Activated CD8-positive, alpha-beta memory T cell treated with anti-CD3 and anti-CD28 coated beads, Interleukin-2, amount 50 U/mL, for 1 hour (primary cell): ENCODE results near the gene CACNG1.

Experiments used
- DNase-seq: peaks from one replicate; pipeline ENCODE4 v3.0.0-alpha.2; 2020; ENCODE audit errors: extremely low read depth

The CACNG1 gene, protein sequence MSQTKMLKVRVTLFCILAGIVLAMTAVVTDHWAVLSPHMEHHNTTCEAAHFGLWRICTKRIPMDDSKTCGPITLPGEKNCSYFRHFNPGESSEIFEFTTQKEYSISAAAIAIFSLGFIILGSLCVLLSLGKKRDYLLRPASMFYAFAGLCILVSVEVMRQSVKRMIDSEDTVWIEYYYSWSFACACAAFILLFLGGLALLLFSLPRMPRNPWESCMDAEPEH

DNA sequence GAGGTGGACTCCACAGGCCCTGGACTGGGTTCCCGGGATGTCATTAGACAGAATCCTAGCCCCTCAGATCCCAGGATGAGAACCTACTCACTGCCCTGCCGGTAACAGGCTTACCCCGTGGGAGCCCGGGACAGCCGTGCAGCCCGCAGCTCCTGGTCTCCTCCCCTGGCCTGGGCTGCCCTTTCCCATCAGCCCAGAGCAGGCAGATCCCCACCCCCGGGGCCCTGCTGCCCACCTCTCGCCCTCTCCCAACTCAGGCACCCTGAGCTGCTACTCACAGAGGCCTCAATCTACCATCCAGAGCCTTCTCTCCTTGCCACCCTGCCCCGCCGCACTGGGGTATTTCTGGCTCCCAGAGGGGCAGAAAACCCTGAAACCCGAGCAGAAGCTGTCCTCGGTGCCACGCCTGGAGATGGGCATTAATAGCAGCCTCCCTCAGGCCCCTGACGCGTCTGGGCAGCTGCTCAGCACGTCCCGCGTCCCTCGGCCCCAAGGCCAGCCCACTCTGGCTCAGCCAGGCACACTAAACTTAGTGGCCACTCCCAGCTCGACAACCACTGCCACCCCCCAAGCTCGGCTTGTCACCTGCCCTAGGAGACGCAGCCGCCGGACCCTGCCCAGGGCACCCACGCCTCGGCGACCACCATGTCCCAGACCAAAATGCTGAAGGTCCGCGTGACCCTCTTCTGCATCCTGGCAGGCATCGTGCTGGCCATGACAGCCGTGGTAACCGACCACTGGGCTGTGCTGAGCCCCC lies at the start of gene CACNG1:
Gene CACNG1, plus strand, starts transcription at position 539 of the 757 bp plus-strand sequence. Its CDS starts 107 bp downstream, at position 646.
- DNase-seq = no peak

DNA sequence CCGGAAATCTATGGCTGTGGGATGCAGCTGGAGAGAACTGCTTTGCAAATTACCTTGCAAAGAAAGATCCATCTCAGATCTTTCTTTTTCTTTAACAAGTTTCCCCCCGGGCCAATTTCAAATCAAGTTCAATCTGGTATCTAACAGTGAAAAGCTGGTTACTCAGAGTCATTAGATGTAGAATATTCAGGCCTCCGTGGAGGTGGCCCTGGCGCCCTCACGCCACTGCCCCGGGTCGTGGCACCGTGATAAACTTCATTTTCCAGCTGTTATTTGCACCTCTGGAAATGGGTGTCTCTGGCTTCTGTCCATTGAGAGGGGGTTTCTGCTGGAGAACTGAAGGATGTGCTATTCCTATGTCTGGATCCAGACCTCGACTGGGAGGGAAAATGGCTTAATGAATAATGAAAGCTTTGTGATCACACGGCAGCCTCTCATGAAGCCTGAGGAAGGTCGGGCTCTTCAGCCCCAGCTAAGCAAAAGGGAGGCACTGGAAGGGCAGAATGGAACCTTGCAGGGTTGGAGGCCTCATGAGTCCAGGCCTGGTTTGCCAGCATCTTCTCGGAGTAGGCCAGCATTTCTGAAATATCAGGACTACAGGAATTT lies 49.3 kb upstream of the CACNG1 start:
- no peak for DNase-seq

DNA sequence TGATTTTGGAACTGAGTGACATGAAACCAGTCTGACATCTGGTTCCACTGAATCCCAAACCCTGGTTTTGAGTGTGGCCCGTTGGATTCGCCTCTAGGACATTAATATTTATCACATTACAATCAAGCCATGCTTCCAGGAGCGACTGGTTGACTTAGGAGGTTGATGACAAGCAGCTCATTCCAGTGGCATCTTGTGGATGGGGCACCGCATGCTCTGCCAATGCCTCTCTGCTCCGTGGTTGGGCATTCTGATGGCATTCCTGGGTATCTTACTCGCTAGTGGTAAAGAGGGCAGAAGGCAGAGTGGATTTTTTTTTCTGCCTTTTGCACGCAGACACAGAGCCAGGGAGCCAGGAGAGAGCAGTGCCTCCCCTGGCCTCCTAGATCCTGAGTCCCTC lies 48.4 kb upstream of the CACNG1 start:
- DNase-seq = no peak

DNA sequence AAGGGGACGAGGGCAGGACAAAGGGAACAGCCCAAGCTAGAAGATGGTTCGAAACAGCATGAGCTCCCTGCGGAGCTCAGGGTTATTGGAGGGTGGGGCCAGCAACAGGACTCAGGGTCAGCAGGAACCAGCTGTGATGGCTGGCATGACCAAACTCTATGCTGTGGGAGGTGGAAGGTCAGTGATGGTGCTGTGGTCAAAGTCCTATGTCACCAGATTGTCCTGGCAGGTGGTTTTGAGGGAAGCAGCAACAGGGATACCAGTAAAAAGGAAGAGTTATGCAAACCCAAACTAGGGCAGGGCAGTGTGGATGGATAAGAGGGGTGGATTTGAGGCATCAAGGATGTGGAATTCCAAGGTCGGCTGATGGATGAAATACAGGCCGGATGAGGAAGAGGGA lies 47.4 kb upstream of the CACNG1 start:
- DNase-seq = no peak

DNA sequence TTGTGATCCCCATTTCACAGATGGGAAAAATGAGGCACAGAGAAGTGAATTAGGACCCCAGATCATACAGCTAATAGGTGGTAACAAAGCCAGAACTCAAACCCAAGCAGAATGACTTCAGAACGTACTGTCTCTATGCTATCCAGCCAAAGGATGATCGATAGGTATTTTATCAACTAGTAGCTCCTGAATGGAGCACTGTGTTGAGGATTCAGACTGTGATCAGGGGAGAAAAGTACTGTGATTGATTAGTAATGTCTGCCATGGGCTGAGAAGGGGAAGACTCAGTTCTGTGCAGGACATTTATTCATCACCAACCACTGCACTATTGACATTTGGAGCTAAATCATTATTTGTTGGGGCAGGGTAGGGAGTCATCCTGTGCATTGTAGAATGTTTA lies 41.1 kb upstream of the CACNG1 start:
- DNase-seq = no peak

DNA sequence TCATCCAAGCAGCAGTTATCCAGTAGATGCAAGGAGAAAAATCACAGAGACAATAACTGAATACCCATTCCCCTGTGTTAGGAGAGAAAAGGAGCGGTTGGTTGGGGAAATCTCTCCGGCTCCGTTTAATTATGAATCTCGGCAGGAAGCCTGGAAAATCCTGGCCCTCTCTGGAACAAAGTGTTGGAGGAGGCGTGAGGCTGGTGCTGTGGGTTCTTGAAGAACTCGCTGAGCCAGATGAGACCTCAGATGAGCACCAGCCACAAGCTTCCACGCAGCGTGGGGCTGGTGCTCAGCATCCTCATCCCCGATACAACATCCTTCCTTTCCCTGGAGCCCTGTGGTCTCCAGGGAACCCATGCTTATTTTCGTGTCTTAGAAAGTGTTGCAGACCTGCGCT lies 40.2 kb upstream of the CACNG1 start:
- DNase-seq = no peak

DNA sequence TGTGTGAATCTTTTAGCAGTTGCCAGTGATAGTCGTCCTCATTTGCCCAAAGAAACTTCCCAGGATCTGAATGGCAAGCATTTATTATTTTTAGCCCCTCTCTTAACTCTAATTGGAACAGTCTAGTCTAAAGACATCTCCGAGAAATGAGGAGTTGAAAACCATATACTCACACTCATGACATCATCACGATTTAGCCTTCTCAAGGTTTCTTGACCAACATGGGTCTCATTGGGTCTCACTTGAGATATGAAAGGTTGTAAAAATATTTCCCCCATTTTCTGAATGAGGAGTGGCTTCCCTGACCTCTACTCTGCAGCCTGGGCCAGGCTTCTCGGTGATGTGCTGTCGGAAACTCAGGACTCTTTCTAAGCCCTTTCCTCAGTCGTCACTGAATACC lies 37.1 kb upstream of the CACNG1 start:
- no peak for DNase-seq

DNA sequence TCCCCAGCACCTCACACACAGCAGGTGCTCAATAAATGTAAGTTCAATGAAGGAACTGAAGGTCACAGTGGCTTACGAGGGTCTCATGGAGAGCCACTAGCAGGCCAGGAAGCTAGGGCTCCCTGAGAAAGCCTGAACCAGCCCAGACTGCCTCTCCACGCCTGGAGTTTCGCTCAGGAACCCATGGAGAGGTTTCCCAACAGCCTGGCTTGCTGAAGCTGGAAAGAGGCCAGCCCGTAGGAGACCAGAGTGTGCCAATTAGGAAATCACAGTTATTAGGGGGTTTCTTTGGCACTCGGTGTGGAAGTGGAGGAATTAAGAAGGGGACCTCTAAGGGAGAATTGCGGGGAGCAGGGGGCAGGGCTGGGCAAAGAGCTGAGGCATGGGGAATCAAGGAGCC lies 36.3 kb upstream of the CACNG1 start:
- no peak for DNase-seq

DNA sequence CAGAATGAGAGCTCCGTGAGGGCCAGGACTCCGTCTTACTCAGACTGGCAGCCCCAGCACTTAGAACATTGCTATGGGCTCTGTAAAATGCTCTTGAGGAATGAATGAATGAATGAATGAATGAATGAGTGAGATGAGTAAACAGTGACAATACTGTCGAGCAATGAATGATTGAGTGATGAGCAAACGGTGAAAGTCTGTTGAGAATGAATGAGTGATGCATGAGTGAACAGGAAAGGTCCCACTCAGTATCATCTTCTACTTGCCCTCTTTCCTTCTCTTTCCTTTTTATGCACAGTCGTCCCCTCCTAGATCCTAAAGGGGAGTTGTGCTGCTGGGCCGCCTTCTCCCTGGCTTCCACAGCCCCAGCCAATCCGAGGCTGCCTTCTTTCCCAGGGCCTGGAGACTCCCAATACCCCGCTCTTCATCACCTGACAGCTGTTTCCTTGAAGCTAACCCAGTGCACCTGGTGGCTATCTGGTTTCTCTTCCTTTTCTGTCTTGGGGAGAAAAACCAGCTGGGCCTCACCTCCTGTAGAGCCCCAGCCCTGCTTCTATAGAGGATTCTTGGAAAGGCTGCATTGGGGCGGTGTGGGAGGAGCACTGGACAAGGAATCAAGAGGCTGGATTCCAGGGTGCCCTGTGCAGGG lies 32.7 kb upstream of the CACNG1 start:
- DNase-seq = no peak

DNA sequence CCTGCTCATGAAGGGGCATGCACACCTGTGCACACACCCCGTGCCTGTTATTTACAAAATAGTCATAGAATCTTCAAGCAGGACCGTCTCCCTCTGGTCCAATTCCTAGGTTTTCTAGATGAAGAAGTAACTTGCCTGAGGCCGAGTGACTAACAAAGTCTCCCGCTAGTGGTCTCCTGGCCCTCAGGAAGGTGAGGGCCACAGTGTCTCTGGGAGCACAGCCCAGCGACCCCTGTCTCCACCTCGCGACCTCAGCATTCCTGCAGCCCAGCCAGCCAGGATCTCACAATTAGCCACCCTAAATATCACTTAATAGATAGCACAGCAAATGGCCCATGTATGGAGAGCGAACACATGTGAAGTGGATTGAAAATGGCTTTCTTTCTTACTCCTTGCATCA lies 30.5 kb upstream of the CACNG1 start:
- no peak for DNase-seq

DNA sequence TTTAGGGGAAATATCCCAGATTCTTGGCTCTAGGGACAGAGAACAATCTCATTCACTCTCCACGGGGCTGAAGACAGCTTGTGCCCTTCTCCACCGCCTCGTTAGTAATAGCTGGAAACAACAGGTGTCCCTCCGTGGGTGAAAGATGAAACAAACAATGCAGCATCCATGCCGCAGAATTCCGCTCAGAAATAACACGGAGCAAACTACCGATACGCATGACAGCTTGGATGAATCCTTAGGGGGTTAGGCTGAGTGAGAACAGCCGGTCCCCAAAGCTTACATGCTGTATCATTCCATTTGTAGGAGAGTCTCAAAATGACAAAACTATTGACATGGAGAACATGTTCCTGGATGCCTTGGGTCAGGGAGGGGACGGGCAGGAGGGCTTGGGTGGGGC lies 29.4 kb upstream of the CACNG1 start:
- DNase-seq = no peak

DNA sequence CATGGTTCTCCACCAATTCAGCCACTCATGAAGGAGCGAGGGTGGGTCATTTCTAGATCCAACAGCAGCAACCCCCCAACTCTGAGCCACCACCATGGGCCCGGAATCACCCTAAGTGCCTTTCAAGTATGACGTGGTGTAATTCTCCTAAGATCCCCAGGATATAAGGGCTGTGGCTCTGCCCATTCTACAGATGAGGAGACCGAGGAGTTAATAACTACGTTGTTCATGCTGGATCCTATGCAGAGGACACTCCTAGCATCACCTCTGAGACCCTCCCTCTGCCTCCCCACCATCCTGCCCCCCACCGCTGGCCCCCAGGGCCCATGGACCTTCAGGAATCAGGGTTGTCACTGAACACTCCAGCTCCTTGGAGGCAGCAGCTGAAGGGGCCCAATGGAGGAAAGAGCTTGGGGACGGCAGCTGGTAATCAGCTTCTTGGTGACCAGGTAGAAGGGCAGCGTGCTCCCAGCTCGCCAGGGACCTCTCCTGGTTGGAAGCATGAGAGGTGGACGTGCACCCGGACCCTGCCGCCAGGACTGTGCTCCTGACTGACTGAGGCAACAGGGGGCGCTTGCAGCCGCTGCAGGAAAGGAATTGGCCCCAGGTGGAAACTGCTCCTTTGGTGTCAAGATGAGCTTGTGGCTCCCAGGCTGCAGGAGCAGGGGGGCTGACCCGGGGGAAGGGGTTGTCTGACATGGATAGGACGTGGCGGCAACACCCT lies 28.2 kb upstream of the CACNG1 start:
- DNase-seq = no peak

DNA sequence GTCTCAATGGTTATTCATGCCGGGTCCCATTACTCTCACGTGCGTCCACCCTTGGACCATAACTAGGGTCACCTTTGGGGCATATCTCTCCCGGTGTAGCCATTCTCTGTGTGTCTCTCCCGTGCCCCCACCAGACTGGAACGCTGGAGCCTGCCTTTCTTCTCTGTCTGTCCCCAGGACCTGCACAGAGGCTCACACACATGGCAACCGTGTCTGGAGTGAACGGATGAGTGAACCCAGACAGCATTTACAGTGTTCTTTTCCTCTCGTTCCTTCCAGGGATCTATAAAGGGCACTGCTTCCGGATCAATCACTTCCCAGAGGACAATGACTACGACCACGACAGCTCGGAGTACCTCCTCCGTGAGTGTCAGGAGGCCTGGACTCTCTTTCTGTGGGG lies 26.4 kb upstream of the CACNG1 start:
- DNase-seq = no peak

DNA sequence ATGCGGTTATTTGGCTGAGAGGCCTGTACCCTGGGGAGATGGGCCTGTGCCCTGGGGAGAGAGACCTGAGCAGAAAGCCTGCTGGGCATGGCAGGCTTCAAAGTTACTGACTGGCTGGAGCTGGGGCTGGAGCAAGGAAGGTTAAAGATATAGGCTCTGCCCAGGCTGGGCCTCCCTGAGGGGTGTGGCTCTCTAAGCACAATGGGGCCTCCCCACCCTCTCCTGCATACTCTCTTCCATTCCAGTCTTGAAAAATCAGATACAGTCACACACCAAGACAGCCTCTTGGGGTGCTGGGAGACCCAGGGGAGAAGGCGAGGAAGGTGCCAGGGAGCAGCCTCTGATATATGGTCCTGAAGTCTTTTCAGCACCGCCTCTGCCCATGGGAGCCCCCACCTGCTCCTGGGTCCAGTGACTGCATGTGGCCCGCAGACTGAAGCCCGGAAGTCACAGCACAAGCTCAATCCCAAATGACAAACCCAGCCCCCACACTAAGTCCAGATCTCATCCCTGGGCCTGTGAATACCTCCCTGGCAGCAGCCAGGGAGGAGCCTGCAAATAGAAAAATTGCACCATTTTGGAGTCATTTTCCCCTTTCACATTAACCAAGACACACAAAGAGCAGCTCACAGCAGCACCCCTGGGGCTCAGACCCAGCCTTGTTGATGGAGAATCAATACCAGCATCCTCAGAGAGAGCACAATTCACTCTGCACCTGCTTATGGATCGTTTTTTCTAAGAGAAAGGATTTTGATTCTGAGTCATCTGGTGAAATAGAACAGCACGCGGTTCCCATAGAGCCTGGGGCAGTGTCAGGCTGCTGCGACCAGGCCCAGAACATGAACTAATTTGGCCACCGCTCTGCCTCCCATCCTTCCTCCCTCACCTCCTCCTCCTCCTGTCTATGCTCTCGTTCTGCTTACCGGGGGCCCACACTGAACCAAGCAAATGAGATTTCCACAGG lies 25.6 kb upstream of the CACNG1 start:
- DNase-seq = no peak

DNA sequence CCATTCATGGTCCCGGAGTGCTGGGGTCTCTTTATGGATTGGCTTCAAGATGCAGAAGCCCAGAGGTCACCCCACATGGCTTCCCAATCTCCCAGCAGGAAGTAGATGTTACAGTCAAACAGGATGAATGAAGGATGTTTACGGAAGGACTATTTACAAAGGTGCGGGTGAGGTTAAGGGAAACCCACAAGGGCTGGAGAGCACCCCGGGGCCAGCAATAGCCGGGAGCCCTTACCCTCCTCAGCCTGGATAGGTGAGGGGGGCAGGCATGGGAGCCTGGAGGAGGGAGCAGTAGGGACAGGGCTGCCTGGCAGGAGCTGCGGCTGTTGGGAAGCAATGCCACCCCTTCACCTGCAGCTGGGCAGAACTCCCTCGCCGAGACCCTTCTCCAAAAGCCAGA lies 24.5 kb upstream of the CACNG1 start:
- no peak for DNase-seq

DNA sequence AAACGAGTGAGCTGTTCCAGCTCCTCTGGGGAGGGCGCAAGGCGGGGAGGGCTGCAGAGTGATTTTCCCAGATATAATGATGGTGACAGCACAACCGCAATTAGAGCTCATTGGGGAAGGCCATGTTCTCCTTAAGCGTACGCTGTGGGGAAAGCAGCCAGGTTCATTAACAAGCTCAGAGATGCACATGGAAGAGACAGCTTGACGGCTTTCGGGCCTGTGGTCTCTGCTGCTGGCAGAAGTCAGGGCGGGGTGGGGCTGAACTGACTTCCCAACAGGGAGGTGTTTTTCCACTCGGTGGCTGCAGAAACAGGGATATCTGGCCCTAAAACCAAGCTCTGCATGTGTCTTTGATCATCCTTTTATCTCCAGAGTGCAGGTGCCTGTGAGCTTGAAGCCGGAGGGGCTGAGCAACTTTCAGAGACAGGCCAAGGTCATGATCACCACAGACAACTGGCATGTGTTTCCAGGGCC lies 24.0 kb upstream of the CACNG1 start:
- no peak for DNase-seq

DNA sequence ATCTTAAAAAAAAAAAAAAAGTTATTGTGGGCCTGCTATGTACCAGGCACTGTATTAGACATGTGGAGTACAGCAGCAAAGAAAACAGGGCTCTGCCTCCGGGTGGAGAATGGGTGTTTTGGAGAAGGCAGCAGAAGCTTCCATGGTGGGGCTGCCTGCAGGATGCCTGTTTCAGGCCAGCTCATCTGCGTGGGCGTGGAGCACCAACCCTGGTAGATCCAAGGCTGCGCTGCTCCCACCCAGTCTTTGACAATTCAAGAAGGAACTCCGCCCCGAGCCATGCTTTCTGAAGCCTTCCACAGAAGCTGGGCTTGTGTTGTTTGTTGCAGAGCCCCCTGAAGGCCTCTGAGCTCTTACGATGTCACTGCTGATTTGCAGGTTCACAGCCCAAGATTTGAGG lies 23.2 kb upstream of the CACNG1 start:
- no peak for DNase-seq

DNA sequence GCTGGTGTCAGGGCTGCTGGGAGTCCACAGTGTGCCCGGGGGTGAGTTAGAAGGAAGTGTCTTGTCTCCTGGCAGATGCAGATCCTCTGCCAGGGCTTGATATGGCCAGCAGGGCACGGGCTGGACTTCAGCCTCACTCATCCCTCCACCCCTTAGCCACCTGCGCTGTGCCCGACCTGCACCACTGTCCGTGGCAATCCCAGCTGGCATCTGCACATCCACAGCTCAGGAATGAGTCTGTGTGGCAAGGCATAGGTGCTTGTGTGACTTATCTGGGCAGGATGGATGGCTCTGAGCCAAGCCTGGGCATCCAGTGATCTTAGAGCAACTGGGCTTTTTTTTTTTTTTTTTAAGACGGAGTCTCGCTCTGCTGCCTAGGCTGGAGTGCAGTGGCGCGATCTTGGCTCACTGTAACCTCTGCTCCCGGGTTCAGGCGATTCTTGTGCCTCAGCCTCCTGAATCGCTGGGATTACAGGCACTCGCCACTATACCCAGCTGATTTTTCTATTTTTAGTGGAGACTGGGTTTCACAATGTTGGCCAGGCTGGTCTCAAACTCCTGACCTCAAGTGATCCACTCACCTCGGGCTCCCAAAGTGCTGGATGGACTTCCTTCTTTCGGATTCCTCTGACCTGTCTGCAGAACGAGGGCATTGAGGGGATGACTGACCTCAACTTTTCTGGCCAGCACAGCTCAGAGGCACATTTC lies 22.5 kb upstream of the CACNG1 start:
- no peak for DNase-seq

DNA sequence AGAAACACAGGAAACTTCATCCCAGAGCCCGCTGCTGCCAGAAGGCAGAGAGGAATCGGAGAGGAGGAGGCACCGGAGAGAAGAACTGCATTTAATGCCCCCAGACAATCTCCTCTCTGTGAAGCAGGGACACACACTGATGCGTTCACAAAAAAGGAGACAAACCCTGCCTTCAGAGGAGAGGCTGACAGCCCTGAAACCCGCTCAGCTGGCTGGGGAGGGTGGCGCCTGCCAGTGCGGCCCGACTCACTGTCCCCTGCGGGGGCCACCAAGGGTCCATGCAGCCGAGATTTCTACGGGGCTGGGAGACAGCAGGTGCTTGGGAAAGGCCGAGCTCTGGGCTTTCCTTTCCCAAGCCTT lies 21.9 kb upstream of the CACNG1 start:
- no peak for DNase-seq

DNA sequence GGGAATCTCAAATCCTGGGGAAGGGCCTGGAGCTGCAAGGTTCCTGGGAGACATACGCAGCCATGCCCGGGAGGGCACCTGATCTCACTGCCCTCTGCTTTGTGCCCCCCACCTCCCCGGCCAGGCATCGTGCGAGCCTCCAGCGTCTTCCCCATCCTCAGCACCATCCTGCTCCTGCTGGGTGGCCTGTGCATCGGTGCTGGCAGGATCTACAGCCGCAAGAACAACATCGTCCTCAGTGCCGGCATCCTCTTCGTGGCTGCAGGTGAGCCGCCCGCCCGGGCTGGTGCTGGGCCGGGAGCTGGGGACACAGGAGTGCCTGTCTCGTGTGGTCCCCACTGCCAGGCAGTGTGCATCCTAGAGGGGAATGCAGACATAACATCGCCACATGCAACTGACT lies 19.6 kb upstream of the CACNG1 start:
- no peak for DNase-seq
